DND-41 (cell line): ENCODE results near the gene GALNT12.

Experiments
- ATAC-seq: fragments of 200-7000 bp; cut with Tn5 transposase; 3 replicates; pipeline ENCODE4 v1.9.1; 2021; ENCODE audit warnings: low read depth; ENCODE audit not compliant: insufficient read depth
- DNase-seq: peaks from one replicate; pipeline ENCODE4 v3.0.0-alpha.2; 2020
- H2AFZ ChIP-seq: 2 replicates; pipeline ENCODE4 v1.6.0; 2012; ENCODE audit warnings: low read depth, low read length
- H3K27ac ChIP-seq: 2 replicates; pipeline ENCODE4 v1.5.1; 2012; ENCODE audit warnings: low read length, inconsistent platforms
- H3K27me3 ChIP-seq: fragments of 200-600 bp; sonication (generic); 2 replicates; pipeline ENCODE4 v1.6.0; 2012; ENCODE audit warnings: low read length, mild to moderate bottlenecking, inconsistent platforms; ENCODE audit not compliant: insufficient read depth, poor library complexity
- H3K36me3 ChIP-seq: 2 replicates; pipeline ENCODE4 v1.5.1; 2012; ENCODE audit warnings: low read length, inconsistent platforms; ENCODE audit not compliant: insufficient read depth
- H3K4me1 ChIP-seq: 2 replicates; pipeline ENCODE4 v1.5.1; 2012; ENCODE audit warnings: mild to moderate bottlenecking, low read length; ENCODE audit not compliant: insufficient read depth
- H3K4me2 ChIP-seq: 2 replicates; pipeline ENCODE4 v1.6.0; 2012; ENCODE audit warnings: mild to moderate bottlenecking, moderate library complexity, low read length, inconsistent platforms; ENCODE audit not compliant: insufficient read depth
- H3K4me3 ChIP-seq, 2 experiments: fragments of 200-600 bp in 1 of 2; shearing (Covaris generic) in 1 of 2; 2 replicates each; pipeline ENCODE4 v1.5.1; 2012 to 2016; ENCODE audit warnings: inconsistent platforms in 2 of 2, low read length in 2 of 2, mild to moderate bottlenecking in 2 of 2, low read depth in 1 of 2, moderate library complexity in 1 of 2
- H3K79me2 ChIP-seq: 2 replicates; pipeline ENCODE4 v1.6.0; 2012; ENCODE audit warnings: low read length, inconsistent platforms; ENCODE audit not compliant: insufficient read depth
- H3K9ac ChIP-seq: 2 replicates; pipeline ENCODE4 v1.6.0; 2012; ENCODE audit warnings: low read depth, mild to moderate bottlenecking, inconsistent platforms, low read length, moderate library complexity
- H3K9me3 ChIP-seq: 2 replicates; pipeline ENCODE4 v1.5.1; 2012; ENCODE audit warnings: low read length, moderate library complexity, mild to moderate bottlenecking, inconsistent platforms; ENCODE audit not compliant: insufficient read depth, severe bottlenecking
- H4K20me1 ChIP-seq: 2 replicates; pipeline ENCODE4 v1.6.0; 2012; ENCODE audit warnings: low read length; ENCODE audit not compliant: insufficient read depth
- CTCF ChIP-seq: IDR thresholded peaks from 2 replicates; pipeline ENCODE4 v1.5.1; 2012; ENCODE audit warnings: borderline replicate concordance, low read length, moderate library complexity, mild to moderate bottlenecking; ENCODE audit not compliant: poor library complexity, severe bottlenecking; ENCODE audit errors: extremely low read depth
- EZH2 ChIP-seq: IDR thresholded peaks from 3 replicates; pipeline ENCODE4 v1.6.1; 2012; ENCODE audit warnings: borderline replicate concordance, low read depth, mild to moderate bottlenecking, moderate library complexity, low read length, inconsistent platforms; ENCODE audit not compliant: severe bottlenecking

GALNT12 gene

GRCh38 chr9:98894761-98895160 lies 87.3 kb downstream of the GALNT12 start:
- no peaks in the 10 kb centered on the region for H3K79me2 ChIP-seq
- no peak for ATAC-seq
- H4K20me1 ChIP-seq: no peaks in the 10 kb centered on the region
- no peak overlapping the region for H3K4me3 ChIP-seq
- H3K9me3 ChIP-seq: no peaks in the 10 kb centered on the region
- H3K27ac ChIP-seq: no peak overlapping the region
- H3K4me2 ChIP-seq: no peak overlapping the region
- no peak for DNase-seq
- no peaks in the 10 kb centered on the region for H3K4me1 ChIP-seq
- no peak for TF ChIP-seq EZH2
- TF ChIP-seq CTCF: no peak
- H2AFZ ChIP-seq: no peak overlapping the region
- H3K36me3 ChIP-seq: no peaks in the 10 kb centered on the region
- peaks cover 4% of the 10 kb centered on the region for H3K27me3 ChIP-seq
- no peak overlapping the region for H3K9ac ChIP-seq

- peaks cover 4% of the 10 kb centered on the region for H3K27me3 ChIP-seq
- ATAC-seq: no peak
- no peak overlapping the region for H3K4me3 ChIP-seq
- no peak for DNase-seq
- H2AFZ ChIP-seq: no peak overlapping the region
- H3K79me2 ChIP-seq: no peaks in the 10 kb centered on the region
- no peak for TF ChIP-seq EZH2
- H3K27ac ChIP-seq: no peak overlapping the region
- H3K4me1 ChIP-seq: no peaks in the 10 kb centered on the region
- no peak overlapping the region for H3K9ac ChIP-seq
- H3K9me3 ChIP-seq: no peaks in the 10 kb centered on the region
- no peaks in the 10 kb centered on the region for H4K20me1 ChIP-seq
- H3K4me2 ChIP-seq: no peak overlapping the region
- H3K36me3 ChIP-seq: no peaks in the 10 kb centered on the region
Measured at GRCh38 chr9:98896632-98897031, 89.2 kb downstream of the GALNT12 start.

GRCh38 chr9:98897745-98898144 lies 90.3 kb downstream of the GALNT12 start:
- ATAC-seq: no peak
- Histone ChIP-seq H2AFZ (no peak overlapping the region), H3K4me1 (no peaks in the 10 kb centered on the region), H3K27ac (no peak overlapping the region), H3K27me3 (peaks cover 4% of the 10 kb centered on the region), H3K36me3 (no peaks in the 10 kb centered on the region), H3K4me3 (no peak overlapping the region), H3K79me2 (no peaks in the 10 kb centered on the region), H3K9me3 (no peaks in the 10 kb centered on the region), H3K4me2 (no peak overlapping the region), H4K20me1 (no peaks in the 10 kb centered on the region), H3K9ac (no peak overlapping the region)
- no peak for TF ChIP-seq CTCF
- no peak for TF ChIP-seq EZH2
- no peak for DNase-seq

- Histone ChIP-seq H4K20me1 (no peaks in the 10 kb centered on the region), H3K4me1 (no peaks in the 10 kb centered on the region), H3K36me3 (no peaks in the 10 kb centered on the region), H3K9me3 (no peaks in the 10 kb centered on the region), H3K27ac (no peak overlapping the region), H3K4me2 (no peak overlapping the region), H3K4me3 (no peak overlapping the region), H3K79me2 (no peaks in the 10 kb centered on the region), H3K27me3 (peaks cover under 1% of the 10 kb centered on the region), H2AFZ (no peak overlapping the region), H3K9ac (no peak overlapping the region)
- peak; percentile 11 for DNase-seq
- ATAC-seq: peak; percentile 44; the same call in 1 of the 3 replicates
- TF ChIP-seq EZH2 (no peak), CTCF (no peak)
Measured at GRCh38 chr9:98899408-98900056, 92.1 kb downstream of the GALNT12 start.
